ENCODE data around the gene FAM131C.
"Not testable (repeated sequence)": the region's sequence is repeated elsewhere in the genome, so short reads cannot be mapped to it uniquely, and the experiment has no call there.

FAM131C gene

DNA sequence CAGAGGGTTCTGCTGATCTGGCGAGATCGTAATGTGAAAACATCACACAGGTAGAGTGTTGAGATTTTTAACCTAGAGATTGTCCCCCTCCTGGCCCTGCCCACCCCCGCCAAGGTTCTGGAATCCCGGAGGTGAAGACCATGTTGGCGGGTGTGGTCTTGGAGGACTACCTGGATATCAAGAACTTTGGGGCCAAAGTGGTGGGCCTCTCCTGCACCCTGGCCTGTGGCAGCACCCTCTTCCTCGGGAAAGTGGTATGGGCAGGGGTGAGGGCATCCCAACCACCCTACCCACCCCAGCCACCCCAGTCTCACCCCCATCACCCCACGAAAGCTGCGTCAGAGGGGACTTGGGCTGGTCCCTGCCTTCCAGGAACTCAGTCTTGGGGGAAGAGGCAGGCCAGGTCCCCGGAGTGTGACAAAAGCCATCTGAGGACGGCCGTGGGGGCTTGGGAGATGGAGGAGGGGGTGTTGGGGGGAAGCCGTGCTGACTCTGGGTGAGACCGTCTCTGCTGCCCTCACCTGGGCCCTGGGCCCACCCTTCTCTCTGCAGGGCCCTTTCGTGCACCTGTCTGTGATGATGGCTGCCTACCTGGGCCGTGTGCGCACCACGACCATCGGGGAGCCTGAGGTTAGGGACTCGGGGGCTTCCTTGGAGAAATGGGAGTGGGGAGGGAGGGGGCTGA, 25.5 kb downstream of the FAM131C start:
- DNase-seq (ENCODE audit: low read depth, low spot score) = no peak
- H3K4me3 ChIP-seq (ENCODE audit: low read length) = no peak overlapping the region

DNA sequence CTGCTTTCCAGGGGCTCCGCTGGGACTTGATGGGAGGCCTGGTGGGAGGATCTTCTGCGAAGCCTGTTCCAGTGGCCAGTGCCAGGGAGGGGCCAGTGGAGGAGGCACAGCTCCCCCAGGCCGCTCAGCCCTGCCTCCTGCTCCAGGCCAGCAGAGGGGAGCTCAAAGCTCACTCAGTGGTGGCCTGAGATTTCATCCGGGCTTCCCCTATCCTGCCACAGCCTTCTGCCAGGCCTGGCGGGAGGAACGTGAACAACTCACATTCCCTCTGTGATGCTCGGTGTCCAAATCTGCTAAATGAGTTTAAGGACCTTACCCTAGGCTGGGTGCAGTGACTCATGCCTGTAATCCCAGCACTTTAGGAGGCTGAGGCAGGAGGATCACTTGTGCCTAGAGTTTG, 26.6 kb downstream of the FAM131C start:
- DNase-seq (ENCODE audit: low read depth, low spot score) = no peak
- no peak overlapping the region for H3K4me3 ChIP-seq (ENCODE audit: low read length)

DNA sequence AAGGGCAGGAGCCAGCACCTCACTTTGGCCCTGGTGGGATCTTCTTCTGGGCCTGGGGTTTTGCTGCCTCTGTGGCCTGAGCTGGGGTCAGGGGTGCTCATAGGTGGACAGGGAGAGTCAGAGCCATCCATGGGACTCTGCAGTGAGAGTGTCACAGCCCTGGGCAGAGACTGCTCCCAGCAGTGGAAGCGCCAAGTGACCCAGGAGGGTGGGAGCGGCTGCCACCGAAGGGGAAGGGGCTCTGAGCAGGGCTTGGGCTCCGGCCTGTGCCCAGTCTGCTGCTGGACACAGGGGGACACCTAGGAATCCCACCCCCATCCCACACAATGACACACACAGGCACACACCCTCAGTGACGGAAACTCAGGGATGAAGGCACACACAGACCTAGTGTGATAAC, 29.5 kb downstream of the FAM131C start:
- no peak for DNase-seq (ENCODE audit: low read depth, low spot score)
- H3K4me3 ChIP-seq (ENCODE audit: low read length) = no peak overlapping the region

DNA sequence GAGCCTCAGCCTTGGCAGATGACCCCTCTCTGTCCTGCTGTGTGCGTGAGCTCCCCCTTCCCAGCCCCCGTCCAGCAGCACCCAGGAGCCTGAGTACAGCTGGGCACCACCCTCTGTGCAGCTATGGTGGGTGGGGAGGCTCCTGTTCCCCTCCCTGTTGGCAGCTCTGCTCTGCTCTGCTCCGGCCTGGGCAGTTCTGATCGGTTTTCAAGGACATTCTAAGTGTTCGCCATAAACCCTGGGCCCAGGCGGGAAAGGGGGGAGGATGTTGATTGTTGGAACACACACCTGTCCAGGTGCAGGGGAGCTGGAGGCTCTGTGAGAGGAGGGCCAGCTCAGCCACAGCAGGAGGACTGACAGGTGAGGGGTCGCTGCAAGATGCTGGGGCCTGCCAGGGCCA, 29.9 kb downstream of the FAM131C start, which contains the start of gene CLCNKB:
CLCNKB (plus strand) TSS at position 262 of the 400 bp plus-strand sequence. CDS start 711 bp downstream, outside the sequence.
- H3K4me3 ChIP-seq (ENCODE audit: low read length) = no peak within 1 kb of the TSS
- no peak for DNase-seq (ENCODE audit: low read depth, low spot score)

DNA sequence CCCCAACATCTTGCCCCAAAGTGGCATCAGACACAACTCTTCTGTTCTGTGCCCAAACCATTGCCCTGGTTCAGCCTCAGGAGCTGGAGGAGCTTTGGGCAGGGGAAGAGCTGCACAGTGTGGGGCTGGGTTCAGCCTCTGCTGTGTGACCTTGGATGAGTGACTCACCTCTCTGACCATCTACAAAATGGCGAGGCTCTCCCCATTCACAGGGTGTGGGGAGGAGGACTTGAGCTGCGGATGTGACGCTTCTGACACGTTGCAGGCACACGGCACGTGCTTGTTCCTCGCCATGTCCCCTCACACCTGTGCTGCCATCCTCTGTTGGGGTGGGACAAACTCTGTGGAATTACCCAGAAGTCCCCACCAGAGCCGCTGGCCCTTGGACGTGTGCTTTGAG, 30.8 kb downstream of the FAM131C start:
- H3K4me3 ChIP-seq (ENCODE audit: low read length); DNase-seq (ENCODE audit: low read depth, low spot score): not testable (repeated sequence)

DNA sequence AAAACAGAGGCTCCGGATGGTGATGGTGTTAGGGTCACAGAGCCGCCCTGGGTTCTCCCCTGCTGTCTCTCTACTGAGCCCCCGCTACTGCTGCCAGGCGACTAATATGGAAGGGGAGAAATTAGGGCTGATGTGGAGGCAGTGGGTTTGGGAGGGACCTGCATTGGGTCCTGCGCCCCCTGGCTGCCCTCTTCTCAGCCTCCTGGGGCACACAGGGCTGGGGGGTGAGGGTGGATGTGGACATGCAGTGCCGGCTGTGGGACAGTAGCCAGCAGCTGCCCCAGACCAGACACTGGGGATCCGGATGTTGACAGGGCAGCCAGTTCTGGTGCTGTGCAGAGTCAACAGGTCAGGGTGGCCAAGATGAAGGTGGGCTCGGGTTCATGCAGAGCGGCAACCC, 31.4 kb downstream of the FAM131C start:
- no peak for DNase-seq (ENCODE audit: low read depth, low spot score)
- H3K4me3 ChIP-seq (ENCODE audit: low read length) = no peak overlapping the region

DNA sequence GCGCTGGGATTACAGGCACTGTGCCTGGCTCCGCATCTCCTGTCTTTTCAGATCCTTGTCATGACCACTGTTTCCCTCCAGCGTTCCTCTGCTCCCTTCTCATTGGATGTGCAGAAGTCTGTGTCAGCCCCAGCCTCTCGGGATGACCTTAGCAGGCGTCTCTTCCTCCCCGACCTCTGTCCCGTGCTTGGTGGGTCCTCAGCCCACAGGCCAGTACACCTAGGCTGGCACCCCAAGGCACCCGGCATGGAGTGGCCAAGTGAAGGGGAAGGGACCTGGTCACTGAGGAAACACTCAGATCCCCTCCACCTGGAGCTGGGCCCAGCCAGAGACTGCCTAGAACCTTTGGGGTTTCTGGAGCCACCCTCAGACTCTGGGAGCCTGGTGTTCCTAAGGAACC, 32.3 kb downstream of the FAM131C start:
- no peak overlapping the region for H3K4me3 ChIP-seq (ENCODE audit: low read length)
- DNase-seq (ENCODE audit: low read depth, low spot score) = no peak

DNA sequence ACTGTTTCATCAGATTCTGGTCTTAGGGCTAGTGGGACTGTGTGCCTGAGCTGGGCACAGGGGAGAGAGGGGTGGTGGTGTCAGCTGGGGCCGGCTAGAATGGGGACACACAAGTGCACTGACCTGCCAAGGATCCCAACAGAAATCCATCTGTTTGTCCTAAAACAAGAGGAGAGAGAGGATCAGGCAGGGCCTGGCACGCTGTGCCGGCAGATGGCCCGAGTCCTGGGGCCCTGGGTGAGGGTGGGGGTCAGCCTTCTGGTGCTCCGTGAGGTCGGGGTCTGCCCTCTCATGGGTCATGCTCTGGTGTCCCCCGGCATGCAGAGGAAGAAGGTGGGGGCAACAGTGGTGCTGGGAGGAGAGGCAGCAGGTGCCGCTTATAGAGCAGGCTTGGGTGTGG, 33.6 kb downstream of the FAM131C start:
- not testable (repeated sequence) for DNase-seq (ENCODE audit: low read depth, low spot score); H3K4me3 ChIP-seq (ENCODE audit: low read length)

DNA sequence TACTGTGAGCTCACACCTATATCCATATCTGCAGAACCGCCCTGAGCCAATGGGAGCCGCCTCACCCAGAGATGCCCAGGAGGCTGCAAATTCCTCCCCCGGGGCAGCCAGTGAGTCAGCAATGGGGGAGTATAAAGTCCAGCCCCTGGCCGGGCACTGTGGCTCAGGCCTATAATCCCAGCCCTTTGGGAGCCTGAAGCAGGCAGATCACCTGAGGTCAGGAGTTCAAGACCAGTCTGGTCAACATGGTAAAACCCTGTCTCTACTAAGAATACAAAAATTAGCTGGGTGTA, 34.9 kb downstream of the FAM131C start:
- no peak for DNase-seq (ENCODE audit: low read depth, low spot score)
- H3K4me3 ChIP-seq (ENCODE audit: low read length) = no peak overlapping the region

DNA sequence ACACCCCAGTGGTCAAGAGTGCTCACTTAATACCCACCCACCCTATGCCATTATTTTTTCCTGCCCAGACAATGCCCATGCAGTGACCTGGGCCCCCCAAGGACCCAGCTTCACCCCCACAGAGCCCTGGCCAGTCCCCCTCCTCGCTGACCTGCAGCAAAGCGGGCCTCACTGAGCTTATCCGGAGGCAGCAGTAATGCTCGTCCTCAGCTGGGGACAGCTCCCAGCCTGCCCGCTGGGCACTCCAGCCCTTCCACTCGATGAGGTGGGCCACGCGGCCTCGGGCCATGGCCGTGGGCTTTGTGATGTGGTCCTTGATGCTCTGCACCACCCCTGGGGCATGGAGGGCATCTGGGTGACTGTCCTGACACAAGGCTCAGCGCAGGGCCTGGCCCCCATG, 37.0 kb downstream of the FAM131C start:
- DNase-seq (ENCODE audit: low read depth, low spot score); H3K4me3 ChIP-seq (ENCODE audit: low read length): not testable (repeated sequence)

DNA sequence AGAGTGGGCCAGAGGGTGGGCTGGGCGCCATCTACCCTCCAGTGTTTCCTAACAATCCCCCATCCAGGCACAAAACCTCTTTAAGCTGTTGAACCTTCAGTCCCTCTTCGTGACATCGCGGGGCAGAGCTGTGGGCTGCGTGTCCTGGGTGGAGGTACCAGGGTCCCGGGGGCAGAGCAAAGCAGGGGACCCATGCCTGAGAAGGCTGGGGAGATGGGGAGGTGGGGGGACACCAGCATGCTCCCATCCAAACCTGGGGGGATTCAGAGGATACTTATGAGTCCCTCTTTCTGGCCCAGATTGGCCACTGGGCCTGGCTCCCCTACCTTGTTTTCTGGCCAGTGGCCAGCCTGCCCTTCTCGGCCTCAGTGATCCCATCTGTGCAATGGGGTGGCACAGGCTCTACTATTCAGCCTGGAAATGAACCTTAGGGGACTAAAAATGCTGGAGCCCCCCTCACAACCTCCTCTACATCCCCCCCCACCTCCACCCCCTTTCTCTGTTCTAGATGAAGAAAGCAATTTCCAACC, 40.3 kb downstream of the FAM131C start:
- H3K4me3 ChIP-seq (ENCODE audit: low read length); DNase-seq (ENCODE audit: low read depth, low spot score): not testable (repeated sequence)

DNA sequence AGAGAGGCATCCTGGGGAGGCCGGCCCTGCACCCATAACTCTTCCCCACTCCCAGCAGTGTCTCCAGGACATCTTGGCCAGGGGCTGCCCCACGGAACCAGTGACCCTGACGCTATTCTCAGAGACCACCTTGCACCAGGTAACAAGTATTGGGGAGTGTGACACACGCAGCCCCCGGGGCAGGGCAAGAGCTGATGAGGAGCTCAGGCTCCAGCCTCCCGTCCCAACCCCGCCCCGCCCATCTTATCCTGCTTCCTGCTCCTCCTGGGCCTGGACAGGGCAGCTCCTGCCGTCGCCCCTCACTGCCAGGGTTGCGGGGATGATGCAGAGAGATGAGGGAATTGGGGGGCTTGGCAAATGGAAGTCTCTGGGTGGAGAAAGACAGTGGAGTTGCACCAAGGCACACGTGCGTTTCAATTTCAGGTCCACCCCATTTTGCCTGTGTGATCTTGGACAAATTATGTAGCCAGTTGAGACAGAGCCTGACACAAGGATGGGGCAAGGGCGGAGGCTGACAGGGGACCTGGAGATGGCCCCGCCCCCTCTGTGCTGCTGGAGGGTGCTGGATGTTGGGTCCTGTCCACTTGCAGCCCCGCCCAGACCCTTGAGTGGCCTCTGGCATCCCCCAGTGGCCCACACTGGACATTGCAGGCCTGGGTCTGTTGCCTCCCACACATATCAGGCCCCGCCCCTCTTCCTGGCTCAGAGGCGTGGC, 40.9 kb downstream of the FAM131C start:
- peak; percentile 19 for DNase-seq (ENCODE audit: low read depth, low spot score)

DNA sequence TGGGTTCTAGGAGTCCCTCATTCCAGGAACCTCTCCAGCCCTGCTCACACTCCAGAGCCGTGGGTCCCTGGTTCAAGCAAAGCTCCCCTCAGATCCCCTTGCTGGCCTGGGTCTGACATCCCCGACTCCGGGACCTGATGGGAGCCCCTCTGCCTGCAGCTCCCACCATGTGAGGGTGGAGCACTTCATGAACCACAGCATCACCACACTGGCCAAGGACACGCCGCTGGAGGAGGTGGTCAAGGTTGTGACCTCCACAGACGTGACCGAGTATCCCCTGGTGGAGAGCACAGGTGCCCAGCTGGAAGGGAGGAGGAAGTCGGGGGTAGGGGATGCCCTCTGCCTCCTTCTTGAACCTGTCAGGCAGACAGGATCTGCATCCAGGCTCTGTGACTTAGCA, 41.9 kb downstream of the FAM131C start:
- no peak overlapping the region for H3K4me3 ChIP-seq (ENCODE audit: low read length)
- no peak for DNase-seq (ENCODE audit: low read depth, low spot score)

More for the DNA sequence above, 40.9 kb downstream of the FAM131C start:
- H3K4me3 ChIP-seq (ENCODE audit: low read length) = no peak overlapping the region

DNA sequence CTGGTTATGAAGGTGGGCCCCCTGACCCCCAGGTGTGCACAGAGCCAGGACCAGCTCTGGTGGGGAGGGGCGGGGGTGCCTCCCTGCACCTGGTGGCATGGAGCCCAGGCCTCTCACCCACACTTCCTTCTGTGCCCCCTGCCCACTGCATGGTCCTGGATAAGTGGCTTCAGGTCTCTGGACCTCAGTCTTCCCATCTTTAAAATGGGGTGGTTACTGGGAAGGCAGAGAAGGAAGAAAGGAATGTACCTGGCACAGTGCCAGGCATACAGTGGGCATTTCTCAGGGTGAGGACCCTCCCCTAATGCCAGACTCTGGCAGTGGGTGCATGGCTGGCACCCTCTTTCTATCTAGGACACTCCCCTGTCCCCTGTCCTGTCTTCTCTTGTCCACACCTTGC, 44.2 kb downstream of the FAM131C start:
- H3K4me3 ChIP-seq (ENCODE audit: low read length) = no peak overlapping the region
- no peak for DNase-seq (ENCODE audit: low read depth, low spot score)

DNA sequence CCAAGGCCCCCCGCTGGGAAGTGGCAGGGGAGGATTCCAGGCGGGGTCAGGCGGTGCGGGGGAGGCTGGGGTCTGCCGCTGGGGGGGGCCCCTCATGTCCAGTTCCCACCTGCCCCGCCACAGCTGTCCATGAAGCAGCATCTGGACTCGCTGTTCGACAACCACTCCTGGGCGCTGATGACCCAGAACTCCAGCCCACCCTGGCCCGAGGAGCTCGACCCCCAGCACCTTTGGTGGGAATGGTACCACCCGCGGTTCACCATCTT, 44.5 kb downstream of the FAM131C start:
- not testable (repeated sequence) for H3K4me3 ChIP-seq (ENCODE audit: low read length); DNase-seq (ENCODE audit: low read depth, low spot score)

DNA sequence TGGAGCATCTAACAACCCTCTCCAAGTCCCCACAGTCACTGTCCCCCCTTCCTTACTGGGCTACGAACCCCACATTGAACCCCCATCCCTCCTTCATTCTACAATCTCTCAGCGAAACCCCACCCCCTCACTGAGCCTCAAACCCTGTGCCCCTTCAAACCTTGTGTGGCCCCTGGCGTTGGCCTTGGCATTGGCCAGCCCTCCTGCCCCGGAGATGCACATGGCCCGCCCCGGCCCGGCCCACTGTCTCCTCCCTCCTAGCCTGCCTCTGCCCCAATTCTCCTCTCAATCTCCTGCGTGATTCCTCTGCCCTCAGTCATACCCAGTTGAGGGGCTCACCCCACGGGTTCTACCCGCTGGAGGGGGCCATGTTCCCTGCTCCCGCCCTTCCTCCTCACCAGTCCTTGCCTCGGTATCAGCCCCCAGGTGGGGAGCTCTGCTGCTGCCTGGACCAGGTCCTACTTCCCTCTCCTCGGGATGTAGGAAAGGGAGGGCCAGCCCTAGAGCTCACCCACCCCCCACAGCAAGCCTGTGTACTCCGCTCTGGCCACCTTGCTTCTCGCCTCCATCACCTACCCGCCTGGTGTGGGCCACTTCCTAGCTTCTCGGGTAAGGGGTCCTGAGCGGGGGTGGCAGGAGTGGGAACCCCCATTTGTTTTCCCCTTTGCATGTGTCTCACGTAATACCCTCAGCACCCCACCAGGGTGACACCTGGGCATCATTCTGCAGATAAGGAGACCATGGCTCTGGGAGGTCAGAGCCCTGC, 45.0 kb downstream of the FAM131C start:
- no peak for DNase-seq (ENCODE audit: low read depth, low spot score)
- no peak overlapping the region for H3K4me3 ChIP-seq (ENCODE audit: low read length)

DNA sequence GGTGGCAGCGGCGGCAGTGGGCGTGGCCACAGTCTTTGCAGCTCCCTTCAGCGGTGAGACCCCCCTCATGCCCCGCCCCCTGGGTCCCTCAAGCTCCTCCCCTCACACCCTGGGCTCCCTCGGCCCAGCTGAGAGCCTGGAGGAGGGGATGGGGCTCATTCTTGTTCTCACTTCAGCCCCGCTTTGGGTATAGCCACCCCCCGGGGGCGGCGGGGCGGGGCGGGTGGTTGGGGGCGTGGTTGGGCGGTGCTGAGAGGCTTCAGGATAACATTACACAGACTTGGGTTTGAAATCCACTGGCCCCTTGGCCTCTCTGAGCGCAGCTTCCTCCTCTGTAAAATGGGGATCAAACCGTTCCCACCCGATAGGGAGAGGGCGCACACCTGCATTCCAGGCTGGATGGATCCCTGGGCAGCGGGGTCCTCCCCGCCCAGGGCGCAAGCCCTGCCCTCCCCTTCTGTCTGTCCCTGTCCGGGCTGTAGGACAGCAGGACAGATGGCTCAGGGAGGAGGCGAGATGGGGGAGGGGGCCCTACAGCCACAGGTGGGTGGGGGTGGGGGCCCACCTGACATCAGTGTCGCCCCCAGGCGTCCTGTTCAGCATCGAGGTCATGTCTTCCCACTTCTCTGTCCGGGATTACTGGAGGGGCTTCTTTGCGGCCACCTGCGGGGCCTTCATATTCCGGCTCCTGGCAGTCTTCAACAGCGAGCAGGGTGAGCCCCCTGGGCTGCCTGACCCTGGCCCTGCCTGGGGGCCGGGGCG, 46.5 kb downstream of the FAM131C start:
- no peak for DNase-seq (ENCODE audit: low read depth, low spot score)
- H3K4me3 ChIP-seq (ENCODE audit: low read length) = no peak overlapping the region

DNA sequence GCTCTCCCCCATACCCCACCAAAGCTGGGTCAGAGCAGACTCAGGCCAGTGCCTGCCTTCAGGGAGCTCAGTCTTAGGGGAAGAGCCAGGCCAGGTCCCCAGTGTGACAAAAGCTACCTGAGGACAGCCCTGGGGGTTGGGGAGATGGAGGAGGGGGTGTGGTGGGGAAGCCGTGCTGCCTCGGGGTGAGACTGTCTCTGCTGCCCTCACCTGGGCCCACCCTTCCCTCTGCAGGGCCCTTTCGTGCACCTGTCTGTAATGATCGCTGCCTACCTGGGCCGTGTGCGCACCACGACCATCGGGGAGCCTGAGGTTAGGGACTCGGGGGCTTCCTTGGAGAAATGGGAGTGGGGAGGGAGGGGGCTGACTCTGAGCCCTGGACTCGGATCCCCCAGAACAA, 47.1 kb downstream of the FAM131C start:
- DNase-seq (ENCODE audit: low read depth, low spot score) = not testable (repeated sequence)

DNA sequence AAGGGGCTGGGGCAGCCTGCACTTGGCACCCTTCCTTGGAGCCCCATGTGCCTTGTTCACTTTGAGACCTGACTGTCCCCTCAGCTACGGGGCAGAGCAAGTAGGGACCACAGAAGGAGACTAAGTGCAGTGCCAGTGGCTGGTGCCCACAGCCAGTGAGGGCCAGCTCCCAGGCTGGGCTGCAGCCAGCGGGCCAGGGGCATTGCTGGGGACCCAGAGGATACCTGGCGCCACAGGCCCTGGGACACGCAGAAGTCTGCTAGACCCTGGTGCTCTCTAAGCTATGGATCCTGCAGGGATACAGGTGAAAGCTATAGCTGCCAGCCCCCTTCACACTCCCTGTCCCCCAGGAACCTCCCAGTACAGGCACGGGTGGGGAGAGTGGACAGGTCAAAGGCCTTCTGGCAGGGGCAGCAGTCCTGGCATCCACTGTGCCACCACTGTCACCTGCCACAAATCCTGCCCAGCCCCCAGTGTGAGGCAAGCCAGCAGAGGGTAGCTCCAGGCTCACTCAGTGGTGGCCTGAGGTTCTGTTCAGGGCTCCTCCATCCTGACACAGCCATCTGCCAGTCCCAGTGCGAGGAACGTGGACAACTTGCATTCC, 50.3 kb downstream of the FAM131C start:
- H3K4me3 ChIP-seq (ENCODE audit: low read length) = no peak overlapping the region
- DNase-seq (ENCODE audit: low read depth, low spot score) = no peak

More for the DNA sequence above, 47.1 kb downstream of the FAM131C start:
- H3K4me3 ChIP-seq (ENCODE audit: low read length) = not testable (repeated sequence)

Data from Jurkat, Clone E6-1 (cell line).